HG03571 (cell line): ENCODE data around the gene CYREN.
"Not testable (repeated sequence)": the region's sequence is repeated elsewhere in the genome, so short reads cannot be mapped to it uniquely, and the experiment has no call there.

Experiments used
- ATAC-seq: cut with Tn5 transposase; IDR thresholded peaks from one replicate; pipeline ENCODE4 v1.9.1; 2021; ENCODE audit not compliant: unreplicated experiment

The CYREN gene

DNA sequence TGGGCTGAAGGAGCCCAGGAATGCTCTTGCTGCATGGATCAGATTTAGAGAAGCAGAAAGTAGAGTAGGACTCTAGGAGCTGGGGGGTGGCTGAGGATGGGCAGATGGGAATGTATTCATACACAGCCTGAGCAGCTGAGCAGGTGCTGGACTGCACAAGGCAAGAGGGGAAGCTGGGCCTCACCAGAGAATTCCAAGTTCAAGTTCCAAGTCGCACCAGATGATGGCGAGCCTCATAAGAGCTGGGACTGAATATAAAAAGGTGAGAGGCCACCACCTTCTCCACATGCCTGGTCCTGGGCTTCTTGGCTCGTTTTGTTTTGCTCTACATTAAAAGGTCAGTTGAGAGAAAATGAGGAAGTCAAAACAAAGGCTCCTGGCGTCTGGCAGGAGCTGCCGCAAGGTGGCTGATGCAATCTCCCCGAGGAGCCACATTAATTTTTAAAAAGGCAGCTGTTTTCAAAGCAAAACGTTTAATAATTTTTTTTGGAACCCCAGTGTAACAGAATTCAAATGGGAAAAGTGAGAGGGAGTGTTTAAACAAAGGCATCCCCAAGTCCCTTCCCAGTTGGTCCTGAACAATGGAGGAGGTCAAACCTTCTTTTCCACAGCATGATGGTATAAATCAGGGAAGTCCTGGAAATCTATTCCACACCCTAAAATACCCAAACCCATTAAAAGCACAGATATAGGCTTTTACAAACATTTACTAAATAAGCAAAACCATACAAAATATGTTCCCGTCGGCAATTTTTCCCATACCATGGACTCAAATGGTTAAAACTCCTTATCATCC is 9.5 kb downstream of the CYREN start:
- no peak for ATAC-seq

- peak; percentile 52 for ATAC-seq
Observed at GRCh38 chr7:135160098-135160857, 10.2 kb downstream of the CYREN start.

- ATAC-seq: no peak
Observed at GRCh38 chr7:135159359-135160085, 11.0 kb downstream of the CYREN start.

- no peak for ATAC-seq
Observed at GRCh38 chr7:135158874-135159273, 11.6 kb downstream of the CYREN start.

- ATAC-seq: no peak
Observed at GRCh38 chr7:135158141-135158655, 12.3 kb downstream of the CYREN start.

DNA sequence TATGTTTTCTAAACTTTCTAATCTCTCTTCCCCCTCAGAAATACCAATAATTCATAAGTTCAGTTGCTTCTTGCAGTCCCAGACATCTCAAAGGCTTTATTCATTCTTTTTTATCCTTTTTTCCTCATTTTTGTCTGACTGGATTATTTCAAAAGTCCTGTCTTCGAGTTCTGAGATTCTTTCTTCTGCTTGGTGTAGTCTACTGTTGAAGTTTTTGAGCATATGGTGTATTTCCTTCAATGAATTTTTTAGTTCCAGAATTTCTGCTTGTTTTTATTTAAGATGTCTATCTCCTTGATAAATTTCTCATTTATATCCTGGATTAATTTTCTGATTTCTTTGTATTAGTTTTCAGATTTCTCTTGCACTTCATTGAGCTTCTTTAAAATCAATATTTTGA is 14.2 kb downstream of the CYREN start:
- ATAC-seq: no peak

- ATAC-seq: no peak
Observed at GRCh38 chr7:135154734-135155133, 15.8 kb downstream of the CYREN start.

GRCh38 chr7:135152442-135152841 is 18.1 kb downstream of the CYREN start:
- ATAC-seq: no peak

GRCh38 chr7:135151533-135151932 is 19.0 kb downstream of the CYREN start:
- ATAC-seq: no peak

GRCh38 chr7:135151132-135151531 is 19.4 kb downstream of the CYREN start:
- no peak for ATAC-seq

DNA sequence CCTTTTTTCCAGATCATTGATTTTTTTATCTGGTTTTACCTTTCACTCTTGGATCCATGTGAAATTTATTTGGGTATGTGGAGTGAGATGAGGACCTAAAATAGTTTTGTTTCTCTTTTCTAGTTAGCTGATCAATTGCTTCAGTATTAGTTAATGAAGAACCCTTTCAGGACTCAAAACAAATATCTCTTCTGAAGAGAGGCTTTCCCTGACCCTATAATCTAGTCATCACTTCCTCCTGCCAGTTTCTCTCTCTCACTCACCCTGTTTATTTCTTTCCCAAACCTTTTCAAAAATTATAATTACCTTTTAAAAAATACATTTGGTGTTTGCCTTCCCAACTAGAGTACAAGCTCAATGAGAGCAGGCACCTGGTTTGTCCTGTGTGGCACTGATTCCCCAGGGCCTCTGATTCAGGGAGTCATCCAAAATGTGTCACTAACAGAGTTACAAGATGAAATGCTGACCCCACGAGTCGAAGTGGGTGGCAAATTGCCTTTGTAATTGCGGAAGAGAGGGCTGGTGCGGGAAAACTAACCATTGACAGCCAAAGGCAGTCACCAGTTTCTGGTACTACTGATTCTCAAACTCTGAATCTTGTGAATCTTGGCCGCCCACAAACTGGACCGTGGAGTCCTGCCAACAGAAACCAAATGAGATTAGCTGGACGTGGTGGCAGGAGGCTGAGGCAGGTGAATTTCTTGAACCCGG is 20.3 kb downstream of the CYREN start:
- no peak for ATAC-seq

- ATAC-seq: peak; percentile 57
Observed at GRCh38 chr7:135147899-135148721, 22.4 kb downstream of the CYREN start, which contains the start of gene TMEM140. Gene TMEM140 (plus strand): TSS chr7:135148072. CDS start chr7:135164442, 16,370 bp downstream.

DNA sequence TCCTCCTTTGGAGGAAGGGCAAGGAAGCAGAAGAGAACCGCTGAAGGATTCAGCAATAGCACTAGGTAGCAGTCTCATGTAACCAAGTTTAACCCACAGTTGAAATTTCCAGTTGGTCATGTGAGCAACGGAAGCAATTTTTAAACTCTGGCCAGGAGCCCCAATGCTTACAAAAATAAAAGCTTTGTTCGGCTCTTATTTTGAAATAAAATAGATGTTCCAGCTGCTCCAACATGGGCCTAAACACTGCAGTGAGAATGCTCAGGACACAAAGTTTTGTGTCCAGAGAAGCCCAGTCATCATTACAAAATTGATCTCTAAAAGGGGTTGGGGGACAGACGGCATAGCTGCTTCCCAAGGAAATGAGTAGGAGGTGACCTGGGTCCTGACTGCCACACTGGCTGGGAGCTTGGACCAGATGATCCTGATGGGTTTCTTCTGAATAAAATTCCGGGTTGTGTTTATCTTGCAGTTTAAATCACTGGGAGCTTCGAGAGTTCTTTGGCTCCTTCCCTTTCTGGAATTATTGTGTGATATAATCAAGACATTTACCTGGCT is 23.1 kb downstream of the CYREN start:
- no peak for ATAC-seq

- ATAC-seq: no peak
Observed at GRCh38 chr7:135143885-135144668, 26.4 kb downstream of the CYREN start.

DNA sequence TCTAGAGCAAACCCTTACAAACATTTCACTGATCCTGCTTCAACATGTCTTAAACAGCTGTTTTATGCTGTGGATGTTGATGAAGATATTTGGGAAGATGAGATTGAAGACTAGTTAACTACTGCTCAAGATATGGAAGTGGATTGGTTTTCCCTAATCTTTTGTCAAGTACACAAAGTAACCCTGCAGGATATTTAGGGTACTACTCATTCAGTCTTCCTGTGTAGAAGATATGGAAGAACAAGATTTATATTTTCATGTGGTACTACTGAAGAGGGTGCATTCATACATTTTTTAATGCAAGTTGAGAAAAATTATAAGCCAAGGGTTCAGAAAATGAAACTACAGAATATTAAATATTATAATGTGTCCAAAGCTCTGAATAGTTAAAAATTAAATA is 40.9 kb downstream of the CYREN start:
- no peak for ATAC-seq

GRCh38 chr7:135128931-135129330 is 41.6 kb downstream of the CYREN start:
- ATAC-seq: no peak

DNA sequence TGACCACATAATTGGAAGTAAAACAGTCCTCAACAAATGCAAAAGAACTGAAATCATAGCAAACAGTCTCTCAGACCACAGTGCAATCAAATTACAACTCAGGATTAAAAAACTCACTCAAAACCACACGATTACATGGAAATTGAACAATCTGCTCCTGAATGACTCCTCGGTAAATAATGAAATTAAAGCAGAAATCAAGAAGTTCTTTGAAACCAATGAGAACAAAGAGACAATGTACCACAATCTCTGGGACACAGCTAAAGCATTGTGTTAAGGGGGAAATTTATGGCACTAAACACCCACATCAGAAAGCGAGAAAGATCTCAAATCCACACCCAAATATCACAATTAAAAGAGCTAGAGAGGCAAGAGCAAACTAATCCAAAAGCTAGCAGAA is 45.9 kb downstream of the CYREN start:
- not testable (repeated sequence) for ATAC-seq

DNA sequence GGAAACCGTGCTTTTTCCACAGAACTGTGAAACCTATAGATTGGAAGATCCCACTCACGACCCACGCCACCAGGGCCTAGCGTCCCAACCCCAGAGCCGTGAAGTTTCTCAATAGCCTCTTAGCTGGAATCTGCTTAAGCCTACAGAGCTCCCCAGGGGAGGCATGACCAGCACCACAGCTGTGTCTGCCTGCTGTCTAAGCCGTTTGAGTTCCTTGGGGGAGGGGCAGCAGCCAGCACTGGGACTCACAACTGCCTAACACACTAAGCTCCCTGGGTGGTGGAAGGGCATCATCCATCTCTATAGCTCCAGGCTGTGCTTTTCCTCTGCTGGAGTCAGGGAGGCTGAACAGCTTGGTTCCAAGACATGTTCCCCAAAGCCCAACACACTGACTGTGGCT is 48.6 kb downstream of the CYREN start:
- no peak for ATAC-seq

DNA sequence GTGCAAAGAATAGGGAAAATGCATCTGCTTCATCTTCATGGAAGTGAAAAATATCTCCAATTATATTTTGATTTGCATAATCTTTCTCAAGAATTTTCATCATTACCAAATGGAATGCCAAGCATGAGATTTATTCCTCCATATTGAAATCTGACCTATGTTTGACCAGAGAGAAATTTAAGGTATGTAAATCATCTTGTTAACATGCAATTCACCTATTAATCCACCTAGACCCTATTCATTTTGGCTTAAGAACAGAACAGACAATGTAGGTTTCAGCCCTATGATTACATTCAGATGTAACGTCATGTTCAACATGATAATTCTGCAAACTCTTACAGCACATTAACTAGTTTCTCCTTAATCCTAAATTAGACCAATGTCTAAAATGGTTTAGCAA is 53.4 kb downstream of the CYREN start:
- no peak for ATAC-seq
